Osteocyte (in vitro differentiated cells): ENCODE measurements around the gene RPL10. TPM values are rescaled to one million over a fixed set of nuclear protein-coding genes. Genes with fewer than 3 reads are reported as not detected.
A peak's percentile ranks its signal among the peaks of the same experiment; 100 is the strongest.

Experiments used
- DNase-seq: peaks from one replicate; pipeline ENCODE4 v3.0.0; 2021; ENCODE audit warnings: mixed read lengths; ENCODE audit not compliant: unreplicated experiment; ENCODE audit errors: extremely low spot score
- H3K27ac Mint-ChIP-seq: one replicate; pipeline ENCODE4 v1.8.0; 2021; ENCODE audit warnings: mild to moderate bottlenecking, mixed read lengths; ENCODE audit not compliant: unreplicated experiment
- H3K27me3 Mint-ChIP-seq: one replicate; pipeline ENCODE4 v1.8.0; 2021; ENCODE audit warnings: mixed read lengths; ENCODE audit not compliant: unreplicated experiment
- H3K36me3 Mint-ChIP-seq: one replicate; pipeline ENCODE4 v1.8.0; 2021; ENCODE audit warnings: mixed read lengths; ENCODE audit not compliant: unreplicated experiment
- H3K4me1 Mint-ChIP-seq: one replicate; pipeline ENCODE4 v1.8.0; 2021; ENCODE audit warnings: mixed read lengths; ENCODE audit not compliant: unreplicated experiment
- H3K4me3 Mint-ChIP-seq: one replicate; pipeline ENCODE4 v1.8.0; 2021; ENCODE audit warnings: mild to moderate bottlenecking, moderate library complexity, mixed read lengths; ENCODE audit not compliant: unreplicated experiment
- H3K9me3 Mint-ChIP-seq: one replicate; pipeline ENCODE4 v1.8.0; 2021; ENCODE audit warnings: mixed read lengths; ENCODE audit not compliant: unreplicated experiment
- long read RNA-seq: library from polyadenylated mRNA; unstranded; transcript quantifications from one replicate; pipeline ENCODE4 v2.0.0, GENCODE V29; 2021
- total RNA-seq: library from RNA; stranded (reverse); gene quantifications from 2 replicates; pipeline ENCODE4 v1.2.1, GENCODE V29; 2021
- TF ChIP-seq, protein P1 (sequence below): fragments of 200-600 bp; sonication (generic); IDR thresholded peaks from 2 replicates; pipeline ENCODE4 v1.5.0; 2021; ENCODE audit warnings: antibody characterized with exemption, mild to moderate bottlenecking, moderate library complexity

Gene RPL10
- 2,857 and 2,892 TPM in 2 replicates for total RNA-seq
- long read RNA-seq, transcript RPL10-204 (7 exons, 2,318 nt): minor isoform, 22 of 2,711 reads
- long read RNA-seq, transcript RPL10-207 (7 exons, 657 nt): minor isoform, 10 of 2,711 reads
- long read RNA-seq, transcript RPL10-216 (5 exons, 1,369 nt): minor isoform, 10 of 2,711 reads
- long read RNA-seq, transcript RPL10-201 (6 exons, 2,278 nt): major isoform, 2,600 of 2,711 reads
- long read RNA-seq, partial matches to known transcripts: 53 of 2,711 reads
- long read RNA-seq, other reads (novel, unspliced or antisense): 8 of 2,711 reads

DNA sequence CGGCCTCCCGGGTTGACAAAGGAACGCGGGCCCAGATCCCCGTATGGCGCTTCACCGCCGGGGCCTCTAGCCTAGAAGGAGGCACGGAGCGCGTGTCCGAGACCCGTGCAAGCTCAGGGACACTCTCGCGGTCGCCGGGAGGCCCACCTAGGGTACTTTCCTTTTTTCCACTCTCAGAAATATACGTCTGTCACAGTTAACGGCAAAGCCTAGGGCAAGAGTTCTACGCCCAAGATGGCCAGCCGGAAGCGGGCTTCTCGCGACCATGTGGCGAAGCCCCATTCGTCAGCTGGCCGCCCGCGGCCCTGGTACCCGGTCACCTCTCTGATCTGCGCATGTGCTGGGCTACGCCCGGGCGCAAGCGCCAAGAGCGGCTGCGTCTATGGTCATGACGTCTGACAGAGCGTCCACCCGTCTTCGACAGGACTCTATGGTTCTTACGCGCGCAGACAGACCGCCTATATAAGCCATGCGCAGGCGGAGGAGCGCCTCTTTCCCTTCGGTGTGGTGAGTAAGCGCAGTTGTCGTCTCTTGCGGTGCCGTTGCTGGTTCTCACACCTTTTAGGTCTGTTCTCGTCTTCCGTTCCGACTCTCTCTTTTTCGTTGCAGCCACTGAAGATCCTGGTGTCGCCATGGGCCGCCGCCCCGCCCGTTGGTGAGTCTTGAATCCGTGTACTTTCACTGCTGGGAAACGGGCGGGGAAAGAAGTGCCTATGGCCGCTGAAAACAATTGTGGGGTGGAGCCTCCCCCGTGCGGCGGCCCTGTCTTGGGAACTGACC lies at the start of gene RPL10:
TSS of gene RPL10 (plus strand) at position 490 of the 780 bp plus-strand sequence. CDS start at position 633, 143 bp downstream.
- TF ChIP-seq, protein P1, sequence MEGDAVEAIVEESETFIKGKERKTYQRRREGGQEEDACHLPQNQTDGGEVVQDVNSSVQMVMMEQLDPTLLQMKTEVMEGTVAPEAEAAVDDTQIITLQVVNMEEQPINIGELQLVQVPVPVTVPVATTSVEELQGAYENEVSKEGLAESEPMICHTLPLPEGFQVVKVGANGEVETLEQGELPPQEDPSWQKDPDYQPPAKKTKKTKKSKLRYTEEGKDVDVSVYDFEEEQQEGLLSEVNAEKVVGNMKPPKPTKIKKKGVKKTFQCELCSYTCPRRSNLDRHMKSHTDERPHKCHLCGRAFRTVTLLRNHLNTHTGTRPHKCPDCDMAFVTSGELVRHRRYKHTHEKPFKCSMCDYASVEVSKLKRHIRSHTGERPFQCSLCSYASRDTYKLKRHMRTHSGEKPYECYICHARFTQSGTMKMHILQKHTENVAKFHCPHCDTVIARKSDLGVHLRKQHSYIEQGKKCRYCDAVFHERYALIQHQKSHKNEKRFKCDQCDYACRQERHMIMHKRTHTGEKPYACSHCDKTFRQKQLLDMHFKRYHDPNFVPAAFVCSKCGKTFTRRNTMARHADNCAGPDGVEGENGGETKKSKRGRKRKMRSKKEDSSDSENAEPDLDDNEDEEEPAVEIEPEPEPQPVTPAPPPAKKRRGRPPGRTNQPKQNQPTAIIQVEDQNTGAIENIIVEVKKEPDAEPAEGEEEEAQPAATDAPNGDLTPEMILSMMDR: no peak
- Mint-ChIP-seq H3K36me3 (peaks cover 13% of the 10 kb centered on the region), H3K27ac (peak within 1 kb of the TSS; percentile 99), H3K4me1 (peaks cover 15% of the 10 kb centered on the region), H3K4me3 (peak within 1 kb of the TSS; percentile 97), H3K27me3 (no peaks in the 10 kb centered on the region), H3K9me3 (no peaks in the 10 kb centered on the region)
- DNase-seq: peak; percentile 98

DNA sequence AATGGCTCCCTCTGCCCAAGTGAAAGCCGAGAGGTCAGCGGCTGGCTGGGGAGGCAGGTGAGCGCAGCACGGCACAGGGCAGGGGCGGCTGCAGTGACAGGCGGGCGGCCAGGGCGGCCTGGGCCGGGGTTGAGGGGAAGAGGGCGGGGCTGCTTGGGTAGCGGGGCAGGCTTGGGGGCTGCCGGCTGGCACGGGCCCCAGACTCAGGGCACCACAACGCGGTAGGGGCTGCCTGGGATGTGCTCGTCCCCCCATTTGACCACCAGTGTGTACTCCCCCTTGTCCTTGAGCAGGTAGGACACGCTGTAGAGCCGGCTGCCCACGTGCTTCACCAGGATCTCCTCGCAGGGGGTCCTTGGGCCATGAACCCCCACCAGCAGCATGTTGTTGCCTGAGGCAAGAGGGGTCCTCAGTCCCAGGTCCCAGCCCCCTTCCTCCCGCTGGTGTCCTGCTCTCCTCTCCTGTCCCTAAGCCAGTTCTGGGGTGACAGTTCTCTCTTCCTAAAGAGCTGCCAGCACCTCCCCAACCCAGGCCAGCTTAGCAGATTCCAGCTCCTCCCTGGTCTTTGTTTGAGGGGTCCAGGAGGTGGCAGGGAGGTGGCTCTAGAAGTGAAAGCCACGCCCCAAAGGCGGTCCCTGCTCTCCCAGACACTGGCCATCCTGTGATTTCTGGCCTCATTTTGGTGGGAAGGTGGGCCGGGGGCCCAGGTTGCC lies 49.4 kb upstream of the RPL10 start:
- H3K27ac Mint-ChIP-seq: peak overlapping the region; percentile 71
- H3K9me3 Mint-ChIP-seq: no peaks in the 10 kb centered on the region
- no peak overlapping the region for H3K4me3 Mint-ChIP-seq
- H3K4me1 Mint-ChIP-seq: peaks cover 7% of the 10 kb centered on the region
- peaks cover 4% of the 10 kb centered on the region for H3K36me3 Mint-ChIP-seq
- TF ChIP-seq, protein P1: no peak
- no peaks in the 10 kb centered on the region for H3K27me3 Mint-ChIP-seq
- no peak for DNase-seq

DNA sequence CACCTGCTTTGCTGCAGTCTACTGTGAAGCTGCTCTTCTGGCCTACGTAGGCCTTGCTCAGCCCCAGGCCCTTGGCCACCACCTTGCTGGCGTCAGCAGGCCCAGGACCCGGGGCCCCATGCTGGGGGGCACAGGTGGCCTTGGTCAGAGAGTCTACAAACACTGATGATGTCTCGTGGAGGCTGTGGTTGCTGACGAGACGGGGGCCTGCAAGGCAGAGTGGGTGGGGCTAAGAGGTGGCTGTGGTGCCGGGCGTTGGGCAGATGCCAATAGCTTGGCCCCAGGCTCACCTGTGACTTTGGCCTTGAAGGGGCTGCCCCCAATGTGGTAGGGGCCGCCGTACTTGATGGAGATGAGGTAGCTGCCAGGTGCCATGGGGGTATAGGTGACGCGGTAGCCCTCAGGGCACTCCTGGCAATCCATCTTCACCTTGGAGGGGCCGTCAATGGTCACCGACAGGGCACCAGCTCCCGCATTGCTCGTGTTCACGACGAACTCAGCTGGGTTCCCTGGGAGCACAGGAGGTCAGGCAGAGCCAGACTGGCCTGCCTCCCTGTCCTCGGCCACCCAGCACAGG lies 48.7 kb upstream of the RPL10 start:
- TF ChIP-seq, protein P1: no peak
- Mint-ChIP-seq H3K36me3 (peaks cover 4% of the 10 kb centered on the region), H3K4me3 (no peak overlapping the region), H3K27ac (no peak overlapping the region), H3K4me1 (peaks cover 7% of the 10 kb centered on the region), H3K9me3 (no peaks in the 10 kb centered on the region), H3K27me3 (no peaks in the 10 kb centered on the region)
- DNase-seq: no peak

DNA sequence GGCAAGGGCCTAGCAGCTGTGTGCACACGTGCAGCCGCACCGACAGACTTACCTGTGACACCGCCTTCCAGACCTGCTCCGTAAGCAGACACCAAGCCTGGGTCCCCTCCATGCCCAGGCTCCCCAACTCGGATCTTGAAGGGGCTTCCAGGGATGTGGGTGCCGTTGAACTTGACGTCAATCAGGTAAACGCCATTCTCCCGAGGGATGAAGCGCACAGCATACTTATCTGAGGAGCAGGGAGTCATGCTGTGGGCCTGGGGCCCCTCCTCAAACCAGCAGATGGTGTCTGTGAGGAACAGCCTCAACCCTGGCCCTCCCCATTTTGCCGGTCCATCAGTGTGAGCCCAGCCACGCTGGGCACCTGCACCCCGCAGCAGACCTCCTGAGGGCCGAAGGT lies 48.2 kb upstream of the RPL10 start:
- DNase-seq: no peak
- H3K4me1 Mint-ChIP-seq: peaks cover 7% of the 10 kb centered on the region
- H3K36me3 Mint-ChIP-seq: peaks cover 4% of the 10 kb centered on the region
- TF ChIP-seq, protein P1: no peak
- H3K4me3 Mint-ChIP-seq: no peak overlapping the region
- no peak overlapping the region for H3K27ac Mint-ChIP-seq
- no peaks in the 10 kb centered on the region for H3K9me3 Mint-ChIP-seq
- H3K27me3 Mint-ChIP-seq: no peaks in the 10 kb centered on the region
